Right lung (tissue), 5 donors: Measurements from ENCODE around the gene CETN1. TPM values are rescaled to one million over a fixed set of nuclear protein-coding genes. Genes with fewer than 3 reads are reported as not detected.
A peak's percentile ranks its signal among the peaks of the same experiment; 100 is the strongest.

Source experiments
- DNase-seq, 2 donors: peaks; one replicate each; pipeline ENCODE4 v3.0.0-alpha.2; 2013
- polyA plus RNA-seq, 5 donors: library from polyadenylated mRNA; unstranded; fragments of 120-200 nt; gene quantifications; one replicate each; pipeline versions ENCODE4 v1.2.1 to v1.2.3, GENCODE V29; 2013; ENCODE audit warnings: inconsistent platforms in 1 of 5, low replicate concordance in 1 of 5; ENCODE audit not compliant: insufficient read length in 5 of 5, insufficient read depth in 1 of 5

The CETN1 gene
- polyA plus RNA-seq, 5 donors = not detected

DNA sequence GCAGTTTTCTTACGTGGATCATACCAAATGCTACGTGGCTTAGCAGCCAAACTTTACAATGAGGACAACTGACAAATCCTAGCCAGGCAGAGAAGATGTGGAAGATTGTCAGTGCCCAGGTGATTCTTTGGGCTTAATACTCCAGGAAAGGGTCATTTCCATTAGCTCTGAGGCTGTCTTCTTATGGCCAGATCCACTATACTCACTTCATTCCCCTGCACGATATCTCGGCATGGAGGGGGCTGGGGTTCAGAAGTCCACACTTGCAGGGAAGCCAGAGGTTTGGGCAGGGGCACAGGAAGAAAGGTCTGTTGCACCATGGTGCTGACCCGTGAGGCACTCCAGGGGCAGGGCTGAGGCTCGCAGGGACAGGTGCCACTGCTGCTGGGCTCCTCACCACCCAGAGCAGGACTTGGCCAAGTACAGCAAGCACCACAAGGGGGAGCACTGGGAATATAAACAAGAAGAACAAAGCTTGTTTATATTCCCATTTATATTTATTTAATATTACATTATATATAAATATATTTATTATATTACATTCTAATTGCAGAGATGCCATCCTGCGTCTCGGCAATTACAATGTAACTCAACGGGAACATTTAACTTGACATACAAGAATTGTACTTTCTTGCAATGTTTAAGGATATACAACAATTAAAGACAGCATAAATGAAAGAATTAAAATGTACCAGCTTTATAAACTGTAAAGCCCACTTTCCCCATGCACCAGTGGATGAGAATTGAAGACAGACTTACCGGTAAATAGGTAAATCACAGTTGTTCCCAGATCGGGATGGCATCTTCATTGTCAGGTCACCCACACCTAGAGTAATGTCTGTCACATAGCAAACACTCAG, 43.8 kb downstream of the CETN1 start:
- no peak for DNase-seq

DNA sequence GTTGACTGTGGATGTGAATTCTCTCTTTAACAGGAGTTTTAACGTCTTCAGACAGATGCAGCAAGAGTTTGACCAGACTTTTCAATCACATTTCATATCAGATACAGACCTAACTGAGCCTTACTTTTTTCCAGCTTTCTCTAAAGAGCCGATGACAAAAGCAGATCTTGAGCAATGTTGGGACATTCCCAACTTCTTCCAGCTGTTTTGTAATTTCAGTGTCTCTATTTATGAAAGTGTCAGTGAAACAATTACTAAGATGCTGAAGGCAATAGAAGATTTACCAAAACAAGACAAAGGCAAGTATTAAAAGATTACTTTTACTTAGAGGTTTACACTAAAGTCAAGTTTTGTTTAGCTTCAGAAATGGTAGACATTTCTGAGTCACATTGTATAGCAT, 47.1 kb downstream of the CETN1 start:
- peak in 1 of 2 donors; percentile 65 for DNase-seq

DNA sequence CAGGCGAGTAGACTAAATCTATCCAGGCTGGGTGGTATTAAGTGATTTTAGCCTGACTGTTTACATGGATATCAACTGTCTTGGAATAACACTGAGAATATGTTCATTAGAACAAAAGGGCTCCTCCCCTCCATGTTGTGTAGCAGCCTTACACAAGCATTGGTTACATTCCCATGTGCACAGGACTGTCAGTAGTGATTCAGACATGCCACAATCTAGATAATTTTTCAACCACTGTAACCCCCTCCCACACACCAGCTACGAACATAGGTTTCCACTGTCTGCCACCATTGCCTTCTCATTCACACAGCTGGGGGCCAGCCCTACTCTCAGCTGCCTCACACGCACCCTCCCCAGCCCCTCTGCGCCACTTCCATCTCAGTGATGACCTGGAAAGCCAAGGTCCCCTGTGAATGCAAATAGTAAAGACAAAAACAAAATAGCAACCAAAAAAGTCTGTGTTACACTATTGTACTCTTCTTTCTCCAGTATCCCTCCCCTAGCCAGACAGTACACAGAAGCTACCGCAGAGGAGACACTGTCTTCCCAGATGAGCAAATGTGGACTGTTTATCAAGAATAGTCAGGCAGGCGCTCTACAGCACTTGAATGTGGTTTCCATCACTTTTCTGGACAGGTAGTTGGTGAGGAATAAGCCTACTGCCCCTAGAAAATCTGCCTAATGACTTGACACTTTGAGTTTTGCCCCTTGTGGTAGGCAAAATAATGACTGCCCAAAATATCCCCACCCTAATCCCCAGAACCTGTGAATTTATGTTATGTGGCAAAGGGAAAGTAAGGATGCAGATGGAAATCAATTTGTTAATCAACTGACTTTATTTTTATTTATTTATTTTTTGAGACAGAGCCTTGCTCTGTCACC, 49.3 kb downstream of the CETN1 start:
- no peak for DNase-seq

- no peak for DNase-seq
Measured at GRCh38 chr18:631560-631959, 51.4 kb downstream of the CETN1 start.

Other genes starting within 250 kb of the CETN1 start
- 100 to 1,000 TPM in 4 of 5 donors, 10 to 100 TPM in 1; 96.7 to 119 (median 107) TPM for gene COLEC12, start 79.7 kb upstream of the CETN1 start, polyA plus RNA-seq
- 10 to 100 TPM; 10.4 to 13.5 (median 13.4) TPM for gene CLUL1, start 16.6 kb downstream of the CETN1 start, polyA plus RNA-seq
- 100 to 1,000 TPM; 109 to 204 (median 133) TPM for gene TYMS, start 77.3 kb downstream of the CETN1 start, polyA plus RNA-seq
- gene ENOSF1, start 132.2 kb downstream of the CETN1 start, polyA plus RNA-seq = 100 to 1,000 TPM; 100 to 128 (median 116) TPM
- gene YES1, start 231.9 kb downstream of the CETN1 start, polyA plus RNA-seq = 10 to 100 TPM; 44.0 to 75.4 (median 59.9) TPM